Esophagus squamous epithelium (tissue), 4 donors: Measurements from ENCODE around the gene HDAC10.

ENCODE experiments used
- POLR2A ChIP-seq, 4 donors: fragments of 450-650 bp; IDR thresholded peaks; one replicate each; pipeline ENCODE4 v1.6.1; 2017; ENCODE audit warnings: antibody characterized with exemption in 4 of 4, mild to moderate bottlenecking in 4 of 4, moderate library complexity in 3 of 4
- TF ChIP-seq, protein P1 (sequence below), 6 experiments: fragments of 450-650 bp in 4 of 6; fragments of 200-600 bp in 2 of 6; sonication (generic) in 2 of 6; IDR thresholded peaks; one replicate each; pipeline ENCODE4 v1.5.1; 2016 to 2019; ENCODE audit warnings: antibody characterized with exemption in 6 of 6, mild to moderate bottlenecking in 4 of 6, moderate library complexity in 4 of 6

DNA sequence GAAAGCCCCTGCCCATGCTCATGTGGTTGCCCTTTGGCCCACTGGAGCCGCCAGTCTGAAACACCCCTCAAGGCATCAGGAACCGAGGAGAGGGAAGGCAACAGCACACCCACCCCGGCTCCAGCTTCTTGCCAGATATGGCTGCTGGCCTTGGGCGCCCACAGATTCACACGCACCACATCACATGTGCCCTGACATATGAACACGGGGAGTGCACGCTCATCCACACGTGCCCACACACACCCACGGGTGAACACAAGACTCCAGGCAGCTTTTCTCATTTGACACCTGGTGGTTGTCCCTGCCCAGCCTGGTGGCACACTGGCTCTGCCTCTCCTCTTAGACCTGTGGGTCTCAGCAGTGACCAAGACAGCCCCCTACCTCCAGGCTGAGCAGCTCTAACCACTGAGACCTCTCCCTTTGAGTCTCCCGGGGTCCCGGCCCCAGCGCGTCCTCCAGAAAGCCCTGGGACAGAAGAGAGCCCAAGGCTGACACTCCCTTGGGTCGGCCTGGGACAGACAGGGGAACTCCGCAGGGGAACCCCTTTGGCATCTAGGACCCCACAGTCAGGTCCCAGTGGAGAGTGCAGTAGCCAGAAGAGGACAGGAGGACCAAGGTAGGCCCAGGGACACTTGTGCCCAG lies 13.2 kb upstream of the HDAC10 start:
- TF ChIP-seq, protein P1, sequence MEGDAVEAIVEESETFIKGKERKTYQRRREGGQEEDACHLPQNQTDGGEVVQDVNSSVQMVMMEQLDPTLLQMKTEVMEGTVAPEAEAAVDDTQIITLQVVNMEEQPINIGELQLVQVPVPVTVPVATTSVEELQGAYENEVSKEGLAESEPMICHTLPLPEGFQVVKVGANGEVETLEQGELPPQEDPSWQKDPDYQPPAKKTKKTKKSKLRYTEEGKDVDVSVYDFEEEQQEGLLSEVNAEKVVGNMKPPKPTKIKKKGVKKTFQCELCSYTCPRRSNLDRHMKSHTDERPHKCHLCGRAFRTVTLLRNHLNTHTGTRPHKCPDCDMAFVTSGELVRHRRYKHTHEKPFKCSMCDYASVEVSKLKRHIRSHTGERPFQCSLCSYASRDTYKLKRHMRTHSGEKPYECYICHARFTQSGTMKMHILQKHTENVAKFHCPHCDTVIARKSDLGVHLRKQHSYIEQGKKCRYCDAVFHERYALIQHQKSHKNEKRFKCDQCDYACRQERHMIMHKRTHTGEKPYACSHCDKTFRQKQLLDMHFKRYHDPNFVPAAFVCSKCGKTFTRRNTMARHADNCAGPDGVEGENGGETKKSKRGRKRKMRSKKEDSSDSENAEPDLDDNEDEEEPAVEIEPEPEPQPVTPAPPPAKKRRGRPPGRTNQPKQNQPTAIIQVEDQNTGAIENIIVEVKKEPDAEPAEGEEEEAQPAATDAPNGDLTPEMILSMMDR (IDR thresholded peaks at IDR 0.05): no peak
- no peak for TF ChIP-seq POLR2A (IDR thresholded peaks at IDR 0.05)
